OCI-LY3 (cell line): ENCODE results near the gene THEM5.
"Not testable (repeated sequence)": the region's sequence is repeated elsewhere in the genome, so short reads cannot be mapped to it uniquely, and the experiment has no call there.

Source experiments
- H2AFZ ChIP-seq: fragments of 200-600, 300-600 bp; shearing (Covaris generic); 2 replicates; pipeline ENCODE4 v1.6.0; 2014; ENCODE audit warnings: antibody characterized with exemption, low read depth, low read length
- H3K27ac ChIP-seq: fragments of 200-600, 300-600 bp; sonication (generic); 2 replicates; pipeline ENCODE4 v1.5.1; 2014; ENCODE audit warnings: mild to moderate bottlenecking, low read length, moderate library complexity, mixed read lengths
- H3K27me3 ChIP-seq: fragments of 200-600, 300-600 bp; sonication (generic); 2 replicates; pipeline ENCODE4 v1.6.1; 2014; ENCODE audit warnings: low read depth, low read length, mixed read lengths
- H3K36me3 ChIP-seq: fragments of 200-600, 300-600 bp; sonication (generic); replicated peaks from 2 replicates; pipeline ENCODE3; 2014; ENCODE audit warnings: low read depth, low read length, mixed read lengths
- H3K4me1 ChIP-seq: fragments of 300-600, 200-600 bp; sonication (generic); 2 replicates; pipeline ENCODE4 v1.6.1; 2014; ENCODE audit warnings: low read length, mixed read lengths
- H3K4me2 ChIP-seq: fragments of 200-600, 300-600 bp; sonication (generic); 2 replicates; pipeline ENCODE4 v1.6.1; 2014; ENCODE audit warnings: low read length, mixed read lengths
- H3K4me3 ChIP-seq: fragments of 300-600, 200-600 bp; sonication (generic); 2 replicates; pipeline ENCODE4 v1.5.1; 2014; ENCODE audit warnings: antibody characterized with exemption, mild to moderate bottlenecking, low read length, moderate library complexity
- H3K79me2 ChIP-seq: fragments of 300-600, 200-600 bp; shearing (Covaris generic); 2 replicates; pipeline ENCODE4 v1.6.1; 2014; ENCODE audit warnings: mild to moderate bottlenecking, low read length, mixed read lengths
- H3K9ac ChIP-seq: fragments of 300-600, 200-600 bp; shearing (Covaris generic); 2 replicates; pipeline ENCODE4 v1.6.0; 2014; ENCODE audit warnings: mild to moderate bottlenecking, low read length, moderate library complexity
- H3K9me3 ChIP-seq: fragments of 200-600, 300-600 bp; shearing (Covaris generic); 2 replicates; pipeline ENCODE4 v1.6.1; 2014; ENCODE audit warnings: low read length, mixed read lengths; ENCODE audit not compliant: insufficient read depth
- H4K20me1 ChIP-seq: fragments of 200-600, 300-600 bp; sonication (generic); 2 replicates; pipeline ENCODE4 v1.6.1; 2016; ENCODE audit warnings: low read length, mixed read lengths; ENCODE audit not compliant: insufficient read depth
- EZH2phosphoT487 ChIP-seq: fragments of 200-600 bp; shearing (Covaris generic); IDR thresholded peaks from 2 replicates; pipeline ENCODE4 v1.6.1; 2018; ENCODE audit warnings: antibody characterized with exemption, mixed run types, low read depth
- TF ChIP-seq, protein P1 (sequence below): fragments of 200-600, 300-600 bp; sonication (generic); IDR thresholded peaks from 2 replicates; pipeline ENCODE4 v1.5.1; 2014; ENCODE audit warnings: antibody characterized with exemption, low read length, low read depth

THEM5 gene

GRCh38 chr1:151858886-151859665 is 5.6 kb upstream of the THEM5 start:
- Histone ChIP-seq H3K36me3 (no peaks in the 10 kb centered on the region), H3K79me2 (no peaks in the 10 kb centered on the region), H4K20me1 (no peaks in the 10 kb centered on the region), H3K27ac (peak overlapping the region; percentile 36), H2AFZ (peak overlapping the region; percentile 68), H3K9me3 (no peaks in the 10 kb centered on the region), H3K9ac (peak overlapping the region; percentile 34; the same call in 1 of the 2 replicates), H3K27me3 (no peaks in the 10 kb centered on the region), H3K4me2 (peak overlapping the region; percentile 53), H3K4me3 (no peak overlapping the region; the same call in 1 of the 2 replicates), H3K4me1 (peaks cover 35% of the 10 kb centered on the region)
- TF ChIP-seq EZH2phosphoT487, result no peak
- TF ChIP-seq, protein P1, sequence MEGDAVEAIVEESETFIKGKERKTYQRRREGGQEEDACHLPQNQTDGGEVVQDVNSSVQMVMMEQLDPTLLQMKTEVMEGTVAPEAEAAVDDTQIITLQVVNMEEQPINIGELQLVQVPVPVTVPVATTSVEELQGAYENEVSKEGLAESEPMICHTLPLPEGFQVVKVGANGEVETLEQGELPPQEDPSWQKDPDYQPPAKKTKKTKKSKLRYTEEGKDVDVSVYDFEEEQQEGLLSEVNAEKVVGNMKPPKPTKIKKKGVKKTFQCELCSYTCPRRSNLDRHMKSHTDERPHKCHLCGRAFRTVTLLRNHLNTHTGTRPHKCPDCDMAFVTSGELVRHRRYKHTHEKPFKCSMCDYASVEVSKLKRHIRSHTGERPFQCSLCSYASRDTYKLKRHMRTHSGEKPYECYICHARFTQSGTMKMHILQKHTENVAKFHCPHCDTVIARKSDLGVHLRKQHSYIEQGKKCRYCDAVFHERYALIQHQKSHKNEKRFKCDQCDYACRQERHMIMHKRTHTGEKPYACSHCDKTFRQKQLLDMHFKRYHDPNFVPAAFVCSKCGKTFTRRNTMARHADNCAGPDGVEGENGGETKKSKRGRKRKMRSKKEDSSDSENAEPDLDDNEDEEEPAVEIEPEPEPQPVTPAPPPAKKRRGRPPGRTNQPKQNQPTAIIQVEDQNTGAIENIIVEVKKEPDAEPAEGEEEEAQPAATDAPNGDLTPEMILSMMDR, result no peak

DNA sequence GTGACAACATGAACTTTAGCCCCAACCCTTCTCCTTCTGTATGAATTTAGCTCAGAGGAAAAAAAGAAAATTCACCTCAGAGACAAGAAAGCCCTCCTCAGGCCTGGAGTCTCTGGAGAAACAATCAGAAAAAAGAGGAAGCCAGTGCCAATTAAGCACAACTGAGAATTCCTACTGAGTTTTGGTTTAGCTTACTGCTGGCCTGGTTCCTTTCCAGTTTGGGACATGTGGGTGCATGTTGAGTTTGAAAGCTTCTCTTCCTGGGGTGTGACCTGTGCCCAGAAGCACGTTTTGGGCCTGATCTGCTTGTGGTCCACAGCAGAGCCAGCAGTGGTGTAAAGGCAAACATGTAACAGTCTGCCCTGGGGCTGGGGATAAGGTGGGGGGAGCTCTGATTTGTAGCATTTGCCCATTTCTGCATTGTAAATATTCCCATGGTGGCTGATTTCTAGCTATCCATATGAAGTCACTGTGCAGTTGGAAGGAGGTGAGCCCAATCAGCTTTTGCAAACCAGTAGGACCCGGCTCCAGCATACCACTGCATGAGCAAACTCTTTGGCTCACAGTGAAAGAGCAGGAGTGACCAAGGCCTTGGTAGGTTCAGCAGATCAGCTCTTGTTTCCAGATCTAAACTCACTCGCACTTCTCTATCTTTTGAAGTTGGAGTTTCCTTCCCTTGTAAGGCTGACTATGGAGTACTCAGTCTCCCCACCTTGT is 4.7 kb upstream of the THEM5 start:
- TF ChIP-seq, protein P1, result no peak
- TF ChIP-seq EZH2phosphoT487, result no peak
- Histone ChIP-seq H3K27ac (no peak overlapping the region), H3K9ac (no peak overlapping the region), H3K27me3 (no peaks in the 10 kb centered on the region), H3K4me1 (peaks cover 35% of the 10 kb centered on the region), H3K4me2 (no peak overlapping the region), H3K36me3 (no peaks in the 10 kb centered on the region), H2AFZ (no peak overlapping the region), H3K4me3 (no peak overlapping the region), H4K20me1 (no peaks in the 10 kb centered on the region), H3K79me2 (no peaks in the 10 kb centered on the region), H3K9me3 (no peaks in the 10 kb centered on the region)

- H3K4me1 ChIP-seq, result peaks cover 32% of the 10 kb centered on the region
- H3K9ac ChIP-seq, result no peak overlapping the region
- no peak for TF ChIP-seq EZH2phosphoT487
- TF ChIP-seq, protein P1, result no peak
Measured at GRCh38 chr1:151855933-151856332, 2.4 kb upstream of the THEM5 start.

GRCh38 chr1:151855516-151855915 is 2.0 kb upstream of the THEM5 start:
- not testable (repeated sequence) for H3K36me3 ChIP-seq, H3K4me3 ChIP-seq, H3K27ac ChIP-seq, H3K9me3 ChIP-seq, H3K4me2 ChIP-seq, H4K20me1 ChIP-seq, H3K9ac ChIP-seq, H3K79me2 ChIP-seq, H2AFZ ChIP-seq
- Histone ChIP-seq H3K4me1 (peaks cover 28% of the 10 kb centered on the region), H3K27me3 (peaks cover 12% of the 10 kb centered on the region; the same call in 1 of the 2 replicates)

More at GRCh38 chr1:151855933-151856332, 2.4 kb upstream of the THEM5 start:
- H3K4me3 ChIP-seq, result no peak overlapping the region
- no peak overlapping the region for H2AFZ ChIP-seq
- peaks cover 12% of the 10 kb centered on the region; the same call in 1 of the 2 replicates for H3K27me3 ChIP-seq
- H3K27ac ChIP-seq, result no peak overlapping the region
- no peaks in the 10 kb centered on the region for H3K79me2 ChIP-seq
- H3K4me2 ChIP-seq, result no peak overlapping the region
- no peaks in the 10 kb centered on the region for H3K36me3 ChIP-seq
- H3K9me3 ChIP-seq, result no peaks in the 10 kb centered on the region
- H4K20me1 ChIP-seq, result no peaks in the 10 kb centered on the region
